HG03095 (cell line): ENCODE measurements around the gene ASAP2.
"Not testable (repeated sequence)": the region's sequence is repeated elsewhere in the genome, so short reads cannot be mapped to it uniquely, and the experiment has no call there.

ENCODE experiments used
- ATAC-seq: cut with Tn5 transposase; IDR thresholded peaks from one replicate; pipeline ENCODE4 v1.9.1; 2021; ENCODE audit warnings: moderate library complexity; ENCODE audit not compliant: unreplicated experiment

The ASAP2 gene

GRCh38 chr2:9211496-9211895 lies 4.9 kb downstream of the ASAP2 start:
- ATAC-seq = no peak

- ATAC-seq = no peak
These were observed 5.5 kb downstream of the ASAP2 start for GRCh38 chr2:9212010-9212635.

GRCh38 chr2:9212661-9213411 lies 6.2 kb downstream of the ASAP2 start:
- ATAC-seq = no peak

- no peak for ATAC-seq
These were observed 7.0 kb downstream of the ASAP2 start for GRCh38 chr2:9213477-9214051.

GRCh38 chr2:9214873-9215272 lies 8.3 kb downstream of the ASAP2 start:
- no peak for ATAC-seq

- no peak for ATAC-seq
These were observed 9.1 kb downstream of the ASAP2 start for GRCh38 chr2:9215680-9216079.

GRCh38 chr2:9216143-9216542 lies 9.5 kb downstream of the ASAP2 start:
- ATAC-seq = not testable (repeated sequence)

GRCh38 chr2:9217838-9218770 lies 11.5 kb downstream of the ASAP2 start:
- ATAC-seq = no peak

- ATAC-seq = no peak
These were observed 12.4 kb downstream of the ASAP2 start for GRCh38 chr2:9219027-9219445.

GRCh38 chr2:9220201-9220600 lies 13.6 kb downstream of the ASAP2 start:
- ATAC-seq = no peak

GRCh38 chr2:9221223-9221622 lies 14.6 kb downstream of the ASAP2 start:
- no peak for ATAC-seq

- ATAC-seq = no peak
These were observed 15.8 kb downstream of the ASAP2 start for GRCh38 chr2:9222239-9222892.

- no peak for ATAC-seq
These were observed 16.3 kb downstream of the ASAP2 start for GRCh38 chr2:9222893-9223287.

GRCh38 chr2:9225806-9226205 lies 19.2 kb downstream of the ASAP2 start:
- ATAC-seq = no peak

GRCh38 chr2:9226458-9227380 lies 20.1 kb downstream of the ASAP2 start:
- ATAC-seq = no peak

- ATAC-seq = no peak
These were observed 21.6 kb downstream of the ASAP2 start for GRCh38 chr2:9228088-9228751.

GRCh38 chr2:9228781-9229469 lies 22.3 kb downstream of the ASAP2 start:
- ATAC-seq = no peak

GRCh38 chr2:9229470-9229820 lies 22.8 kb downstream of the ASAP2 start:
- ATAC-seq = no peak
